HL-60/S4 (cell line): Measurements from ENCODE around the gene RUBCN.

Source experiments
- in situ Hi-C: fragments of 300-500 bp; cut with MboI; formaldehyde crosslinking; loops from 2 replicates; pipeline ENCODE4 v1.14.3; 2022; ENCODE audit warnings: low sequenced_read_pairs

RUBCN gene

GRCh38 chr3:197736491-197737318, at the start of gene RUBCN:
TSS of gene RUBCN (minus strand) at chr3:197736904. CDS start at chr3:197736719, 185 bp downstream.
- in situ Hi-C loops: no loop called here

- in situ Hi-C loops: no loop called here
Observed at GRCh38 chr3:197784019-197784585, 47.4 kb upstream of the RUBCN start.

GRCh38 chr3:197782230-197782629, 45.5 kb upstream of the RUBCN start:
- in situ Hi-C loops: no loop called here

GRCh38 chr3:197775317-197775716, 38.6 kb upstream of the RUBCN start:
- in situ Hi-C loops: no loop called here

- in situ Hi-C loops: no loop called here
Observed at GRCh38 chr3:197761784-197762183, 25.1 kb upstream of the RUBCN start.

- in situ Hi-C loops: no loop called here
Observed at GRCh38 chr3:197758512-197758911, 21.8 kb upstream of the RUBCN start.

- in situ Hi-C loops: no loop called here
Observed at GRCh38 chr3:197756704-197757103, 20.0 kb upstream of the RUBCN start.

- in situ Hi-C loops: no loop called here
Observed at GRCh38 chr3:197753263-197753662, 16.6 kb upstream of the RUBCN start.

GRCh38 chr3:197752107-197752506, 15.4 kb upstream of the RUBCN start:
- in situ Hi-C loops: no loop called here

- in situ Hi-C loops: no loop called here
Observed at GRCh38 chr3:197750858-197751737, 14.4 kb upstream of the RUBCN start.

GRCh38 chr3:197750396-197750831, 13.7 kb upstream of the RUBCN start:
- in situ Hi-C loops: no loop called here

GRCh38 chr3:197749601-197750395, 13.1 kb upstream of the RUBCN start, which contains the start of gene FYTTD1:
TSS of gene FYTTD1 (plus strand) at chr3:197749883. CDS start at chr3:197749972, 89 bp downstream.
- in situ Hi-C loops: no loop called here

- in situ Hi-C loops: no loop called here
Observed at GRCh38 chr3:197749315-197749600, 12.6 kb upstream of the RUBCN start.

GRCh38 chr3:197748597-197749314, 12.1 kb upstream of the RUBCN start:
- in situ Hi-C loops: no loop called here

GRCh38 chr3:197746801-197747237, 10.1 kb upstream of the RUBCN start:
- in situ Hi-C loops: no loop called here

GRCh38 chr3:197746209-197746608, 9.5 kb upstream of the RUBCN start:
- in situ Hi-C loops: no loop called here

- in situ Hi-C loops: no loop called here
Observed at GRCh38 chr3:197742787-197743186, 6.1 kb upstream of the RUBCN start.

GRCh38 chr3:197737749-197738462, 1.2 kb upstream of the RUBCN start:
- in situ Hi-C loops: no loop called here

- in situ Hi-C loops: no loop called here
Observed at GRCh38 chr3:197737319-197737649, 580 bp upstream of the RUBCN start.
